GM18951 (cell line): ENCODE data around the gene PTPRN2.
"Not testable (repeated sequence)": the region's sequence is repeated elsewhere in the genome, so short reads cannot be mapped to it uniquely, and the experiment has no call there.

Source experiments
- POLR2A ChIP-seq: IDR thresholded peaks from 4 replicates; pipeline ENCODE4 v1.6.1; 2011; ENCODE audit warnings: mild to moderate bottlenecking; ENCODE audit not compliant: insufficient read length, insufficient read depth; ENCODE audit errors: extremely low read depth
- in situ Hi-C: fragments of 300-500 bp; cut with MboI; formaldehyde crosslinking; loops from one replicate; pipeline ENCODE4 v1.12.0; 2022; ENCODE audit warnings: low sequenced_read_pairs, mixed read lengths, inconsistent platforms; ENCODE audit not compliant: unreplicated experiment

Gene PTPRN2

GRCh38 chr7:158052381-158053060, 535.1 kb downstream of the PTPRN2 start:
- in situ Hi-C loops = no loop called here
- TF ChIP-seq POLR2A = no peak

- TF ChIP-seq POLR2A = no peak
- in situ Hi-C loops = no loop called here
Measured at GRCh38 chr7:158051776-158052175, 535.8 kb downstream of the PTPRN2 start.

DNA sequence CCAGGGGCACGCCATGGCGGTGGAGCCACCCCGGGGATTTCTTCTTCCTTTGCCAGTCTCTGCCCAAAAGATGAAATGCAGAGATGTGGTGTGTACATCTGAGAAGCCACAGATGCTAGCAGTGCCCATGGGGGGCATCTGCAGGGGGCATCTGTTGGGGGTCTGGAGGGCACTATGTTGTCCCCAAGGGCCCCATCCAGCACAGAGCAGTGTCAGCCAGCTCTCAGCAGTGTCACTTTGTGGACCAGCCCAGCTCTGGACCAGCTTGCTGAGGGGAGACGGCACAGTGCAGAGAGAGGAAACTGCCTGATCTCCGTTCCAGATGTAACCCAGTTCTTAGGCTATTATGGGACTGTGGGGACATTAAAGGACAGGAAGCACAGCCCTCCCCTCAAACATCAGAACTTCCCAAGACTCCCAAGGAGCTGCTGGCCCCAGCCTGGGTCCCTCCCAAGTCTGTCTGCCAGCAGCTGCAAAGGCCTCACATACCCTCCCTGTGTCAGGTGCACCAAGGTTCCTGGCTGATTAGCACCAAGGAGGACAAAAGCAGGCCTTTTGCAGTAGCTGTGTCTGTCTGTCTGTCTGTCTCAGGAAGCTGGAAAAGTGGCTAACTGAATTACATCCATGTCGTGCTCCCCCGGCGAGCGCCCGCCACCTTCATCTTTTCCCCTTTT, 536.5 kb downstream of the PTPRN2 start:
- in situ Hi-C loops = no loop called here

GRCh38 chr7:158050441-158050977, 537.1 kb downstream of the PTPRN2 start:
- TF ChIP-seq POLR2A = no peak
- in situ Hi-C loops = no loop called here

More for the DNA sequence above, 536.5 kb downstream of the PTPRN2 start:
- no peak for TF ChIP-seq POLR2A

GRCh38 chr7:158049271-158049670, 538.4 kb downstream of the PTPRN2 start:
- in situ Hi-C loops = no loop called here
- TF ChIP-seq POLR2A = no peak

- TF ChIP-seq POLR2A = no peak
- in situ Hi-C loops = no loop called here
Measured at GRCh38 chr7:158048569-158048968, 539.1 kb downstream of the PTPRN2 start.

DNA sequence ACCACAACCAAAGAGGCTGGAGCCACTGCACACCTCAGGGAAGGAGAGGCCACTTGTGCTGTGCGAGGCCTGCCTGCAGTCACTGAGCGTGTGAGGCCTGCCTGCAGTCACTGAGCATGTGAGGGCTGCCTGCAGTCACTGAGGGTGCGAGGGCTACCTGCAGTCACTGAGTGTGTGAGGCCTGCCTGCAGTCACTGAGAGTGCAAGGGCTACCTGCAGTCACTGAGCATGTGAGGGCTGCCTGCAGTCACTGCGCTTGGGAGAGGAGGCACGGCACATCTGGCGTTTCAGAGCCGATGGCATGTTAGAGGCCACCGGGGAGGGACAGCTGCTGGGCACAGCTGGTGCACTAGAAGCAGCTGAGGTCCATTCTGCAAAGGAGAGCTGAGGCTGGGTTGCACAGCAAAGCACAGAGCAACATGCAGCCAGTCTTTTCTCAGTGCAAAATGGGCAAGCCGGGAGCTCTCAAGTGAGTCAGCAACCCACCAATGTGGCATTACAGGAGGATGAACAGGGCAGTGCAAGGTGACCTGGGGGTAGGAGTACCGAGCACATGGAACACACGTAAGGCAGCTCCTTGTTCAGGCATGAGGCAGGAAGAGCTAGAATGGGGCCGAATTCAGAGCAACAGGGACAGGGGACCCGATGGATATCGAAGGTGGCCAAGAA, 540.1 kb downstream of the PTPRN2 start:
- in situ Hi-C loops = no loop called here
- no peak for TF ChIP-seq POLR2A

DNA sequence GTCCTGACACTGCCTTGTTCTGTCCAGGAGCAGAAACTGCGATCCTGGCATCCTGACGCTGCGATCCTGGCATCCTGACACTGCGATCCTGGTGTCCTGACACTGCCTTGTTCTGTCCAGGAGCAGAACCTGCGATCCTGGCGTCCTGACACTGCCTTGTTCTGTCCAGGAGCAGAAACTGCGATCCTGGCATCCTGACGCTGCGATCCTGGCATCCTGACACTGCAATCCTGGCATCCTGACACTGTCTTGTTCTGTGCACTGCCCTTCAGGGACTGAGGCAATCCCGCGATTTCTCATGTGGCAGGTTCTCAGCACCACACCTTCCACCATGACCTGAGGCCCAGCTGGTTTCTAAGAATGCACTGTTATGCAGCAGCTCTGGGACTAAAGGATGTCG, 541.4 kb downstream of the PTPRN2 start:
- in situ Hi-C loops = not testable (repeated sequence)

- in situ Hi-C loops = no loop called here
- no peak for TF ChIP-seq POLR2A
Measured at GRCh38 chr7:158044482-158044823, 543.2 kb downstream of the PTPRN2 start.

- no peak for TF ChIP-seq POLR2A
- in situ Hi-C loops = no loop called here
Measured at GRCh38 chr7:158043551-158044481, 543.8 kb downstream of the PTPRN2 start.

- in situ Hi-C loops = no loop called here
- TF ChIP-seq POLR2A = no peak
Measured at GRCh38 chr7:158042156-158042880, 545.3 kb downstream of the PTPRN2 start.

- no peak for TF ChIP-seq POLR2A
- in situ Hi-C loops = no loop called here
Measured at GRCh38 chr7:158040199-158040598, 547.4 kb downstream of the PTPRN2 start.
